Mesothelial cell of epicardium (in vitro differentiated cells): ENCODE results near the gene PEAK1. TPM values are rescaled to one million over a fixed set of nuclear protein-coding genes. Genes with fewer than 3 reads are reported as not detected.

ENCODE experiments used
- DNase-seq, 2 experiments: peaks; one replicate each; pipeline ENCODE4 v3.0.0; 2021; ENCODE audit warnings: low spot score in 2 of 2; ENCODE audit not compliant: unreplicated experiment in 2 of 2
- H3K27ac Mint-ChIP-seq: 2 replicates; pipeline ENCODE4 v1.8.0; 2021; ENCODE audit warnings: mixed read lengths
- H3K27me3 Mint-ChIP-seq: 2 replicates; pipeline ENCODE4 v1.8.0; 2021; ENCODE audit warnings: low read depth, mixed read lengths
- H3K36me3 Mint-ChIP-seq: 2 replicates; pipeline ENCODE4 v1.8.0; 2021; ENCODE audit warnings: mixed read lengths
- H3K4me1 Mint-ChIP-seq: 2 replicates; pipeline ENCODE4 v1.8.0; 2021; ENCODE audit warnings: mixed read lengths
- H3K4me3 Mint-ChIP-seq: 2 replicates; pipeline ENCODE4 v1.8.0; 2021; ENCODE audit warnings: mild to moderate bottlenecking, moderate library complexity, mixed read lengths
- H3K9me3 Mint-ChIP-seq: 2 replicates; pipeline ENCODE4 v1.8.0; 2021; ENCODE audit warnings: mixed read lengths
- CTCF ChIP-seq: fragments of 200-600 bp; sonication (generic); IDR thresholded peaks from one replicate; pipeline ENCODE4 v1.5.0; 2021; ENCODE audit warnings: antibody characterized with exemption; ENCODE audit not compliant: unreplicated experiment
- total RNA-seq: library from RNA; stranded (reverse); gene quantifications from 3 replicates; pipeline ENCODE4 v1.2.1, GENCODE V29; 2021

PEAK1 gene
- total RNA-seq, 1 donor from 2014 or later: 92.3 TPM

DNA sequence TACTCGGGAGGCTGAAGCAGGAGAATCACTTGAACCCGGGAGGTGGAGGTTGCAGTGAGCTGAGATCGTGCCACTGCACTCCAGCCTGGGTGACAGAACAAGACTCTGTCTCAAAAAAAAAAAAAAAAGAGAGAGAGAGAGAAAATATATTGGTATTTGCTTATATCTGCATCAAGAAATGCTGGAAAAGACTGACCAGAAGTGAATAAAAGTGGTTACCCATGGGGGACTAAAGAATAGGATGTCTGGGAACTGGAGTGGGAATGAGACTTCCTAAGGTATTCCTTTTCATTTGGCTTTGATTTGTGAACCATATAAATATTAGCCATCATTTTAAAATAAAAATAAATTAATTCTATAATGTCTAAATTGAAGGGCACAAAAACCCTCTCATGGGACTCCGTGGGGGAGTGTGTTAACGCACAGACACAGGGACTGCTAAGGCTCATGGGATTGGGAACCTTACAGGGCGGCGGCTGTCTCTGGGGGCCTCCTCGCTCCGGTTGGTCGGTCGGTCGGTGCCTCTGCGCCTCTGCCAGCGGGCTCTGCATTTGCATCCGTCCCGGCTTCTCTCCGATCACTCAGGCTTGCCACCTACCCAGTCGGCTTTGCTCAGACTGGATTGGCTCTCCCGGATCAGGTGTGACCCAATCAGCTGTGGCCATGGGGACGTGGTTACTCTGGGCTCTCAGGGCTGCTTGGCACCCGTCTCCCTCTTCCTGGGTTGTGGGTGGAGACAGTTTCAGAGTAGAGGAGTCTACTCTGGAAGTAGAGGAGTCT lies 336.3 kb downstream of the PEAK1 start:
- H3K27me3 Mint-ChIP-seq: no peaks in the 10 kb centered on the region
- H3K9me3 Mint-ChIP-seq: no peaks in the 10 kb centered on the region
- no peak overlapping the region for H3K27ac Mint-ChIP-seq
- H3K4me3 Mint-ChIP-seq: peak overlapping the region; percentile 61
- no peak for TF ChIP-seq CTCF
- H3K36me3 Mint-ChIP-seq: no peaks in the 10 kb centered on the region
- H3K4me1 Mint-ChIP-seq: peaks cover 10% of the 10 kb centered on the region
- DNase-seq: peak in 1 of 2 experiments; percentile 59

- H3K27me3 Mint-ChIP-seq: no peaks in the 10 kb centered on the region
- H3K36me3 Mint-ChIP-seq: no peaks in the 10 kb centered on the region
- no peak overlapping the region for H3K4me3 Mint-ChIP-seq
- H3K27ac Mint-ChIP-seq: no peak overlapping the region
- H3K9me3 Mint-ChIP-seq: no peaks in the 10 kb centered on the region
- no peak for TF ChIP-seq CTCF
- peaks cover 10% of the 10 kb centered on the region for H3K4me1 Mint-ChIP-seq
- DNase-seq: no peak
Observed at GRCh38 chr15:77081971-77082370, 337.9 kb downstream of the PEAK1 start.

- no peaks in the 10 kb centered on the region for H3K36me3 Mint-ChIP-seq
- H3K4me3 Mint-ChIP-seq: no peak overlapping the region
- no peaks in the 10 kb centered on the region for H3K9me3 Mint-ChIP-seq
- H3K4me1 Mint-ChIP-seq: peaks cover 8% of the 10 kb centered on the region
- no peak for TF ChIP-seq CTCF
- peaks cover 6% of the 10 kb centered on the region for H3K27me3 Mint-ChIP-seq
- no peak for DNase-seq
- no peak overlapping the region for H3K27ac Mint-ChIP-seq
Observed at GRCh38 chr15:77076323-77076915, 343.5 kb downstream of the PEAK1 start.

GRCh38 chr15:77075528-77075927 lies 344.4 kb downstream of the PEAK1 start:
- no peak for TF ChIP-seq CTCF
- H3K9me3 Mint-ChIP-seq: no peaks in the 10 kb centered on the region
- peaks cover 12% of the 10 kb centered on the region for H3K4me1 Mint-ChIP-seq
- H3K27ac Mint-ChIP-seq: no peak overlapping the region
- H3K4me3 Mint-ChIP-seq: no peak overlapping the region
- DNase-seq: no peak
- no peaks in the 10 kb centered on the region for H3K36me3 Mint-ChIP-seq
- H3K27me3 Mint-ChIP-seq: peaks cover 6% of the 10 kb centered on the region

DNA sequence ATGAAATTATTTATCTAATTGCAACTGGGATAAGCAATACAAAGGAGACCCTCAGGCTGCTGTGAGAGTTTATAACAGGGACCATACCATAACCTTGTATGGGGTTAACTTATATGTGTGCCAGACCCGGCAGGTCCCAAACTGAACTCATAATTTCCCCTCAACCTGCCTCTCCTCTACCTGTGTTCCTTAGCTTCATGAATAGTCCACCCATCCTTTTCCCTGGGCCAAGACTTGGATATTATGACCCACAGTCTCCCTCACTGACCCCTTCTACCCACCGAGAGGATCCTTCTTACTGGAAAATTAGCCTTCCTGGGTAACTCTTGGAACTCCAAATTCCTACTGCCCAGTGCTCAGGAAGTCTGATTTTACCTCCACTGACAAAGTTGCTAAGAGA lies 345.6 kb downstream of the PEAK1 start:
- Mint-ChIP-seq H3K27ac (no peak overlapping the region), H3K27me3 (peaks cover 6% of the 10 kb centered on the region), H3K4me3 (no peak overlapping the region), H3K36me3 (no peaks in the 10 kb centered on the region), H3K4me1 (peaks cover 18% of the 10 kb centered on the region), H3K9me3 (no peaks in the 10 kb centered on the region)
- DNase-seq: no peak
- no peak for TF ChIP-seq CTCF
